HG03520 (cell line): ENCODE data around the gene RPS6KB2.
A peak's percentile ranks its signal among the peaks of the same experiment; 100 is the strongest.

ENCODE experiments used
- ATAC-seq: cut with Tn5 transposase; IDR thresholded peaks from one replicate; pipeline ENCODE4 v1.9.1; 2021; ENCODE audit warnings: mild to moderate bottlenecking, moderate library complexity; ENCODE audit not compliant: unreplicated experiment

RPS6KB2 gene

GRCh38 chr11:67428052-67429001, at the start of gene RPS6KB2:
Gene RPS6KB2, plus strand, starts transcription at chr11:67428494. Its CDS starts 52 bp downstream, at chr11:67428546.
- ATAC-seq = peak; percentile 69

DNA sequence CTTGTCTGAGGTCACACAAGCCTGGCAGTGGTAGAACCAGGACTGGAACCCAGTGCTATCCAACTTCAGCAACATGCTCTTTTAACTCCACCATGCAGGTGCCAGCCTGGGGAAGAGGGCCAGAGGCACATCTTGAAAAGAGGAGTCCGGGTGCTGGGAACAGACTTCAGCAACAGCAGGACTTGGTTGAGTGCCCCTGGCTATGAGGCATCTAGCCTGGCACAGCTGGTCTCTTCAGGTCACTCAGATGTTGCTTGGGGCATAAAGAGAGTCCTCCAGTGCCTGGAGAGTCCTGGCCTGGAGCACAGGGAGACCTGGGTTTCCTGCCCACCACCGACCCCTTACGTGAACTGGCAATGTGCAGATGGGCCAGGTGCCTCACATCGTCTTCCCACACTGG, 49.8 kb upstream of the RPS6KB2 start:
- ATAC-seq = no peak

DNA sequence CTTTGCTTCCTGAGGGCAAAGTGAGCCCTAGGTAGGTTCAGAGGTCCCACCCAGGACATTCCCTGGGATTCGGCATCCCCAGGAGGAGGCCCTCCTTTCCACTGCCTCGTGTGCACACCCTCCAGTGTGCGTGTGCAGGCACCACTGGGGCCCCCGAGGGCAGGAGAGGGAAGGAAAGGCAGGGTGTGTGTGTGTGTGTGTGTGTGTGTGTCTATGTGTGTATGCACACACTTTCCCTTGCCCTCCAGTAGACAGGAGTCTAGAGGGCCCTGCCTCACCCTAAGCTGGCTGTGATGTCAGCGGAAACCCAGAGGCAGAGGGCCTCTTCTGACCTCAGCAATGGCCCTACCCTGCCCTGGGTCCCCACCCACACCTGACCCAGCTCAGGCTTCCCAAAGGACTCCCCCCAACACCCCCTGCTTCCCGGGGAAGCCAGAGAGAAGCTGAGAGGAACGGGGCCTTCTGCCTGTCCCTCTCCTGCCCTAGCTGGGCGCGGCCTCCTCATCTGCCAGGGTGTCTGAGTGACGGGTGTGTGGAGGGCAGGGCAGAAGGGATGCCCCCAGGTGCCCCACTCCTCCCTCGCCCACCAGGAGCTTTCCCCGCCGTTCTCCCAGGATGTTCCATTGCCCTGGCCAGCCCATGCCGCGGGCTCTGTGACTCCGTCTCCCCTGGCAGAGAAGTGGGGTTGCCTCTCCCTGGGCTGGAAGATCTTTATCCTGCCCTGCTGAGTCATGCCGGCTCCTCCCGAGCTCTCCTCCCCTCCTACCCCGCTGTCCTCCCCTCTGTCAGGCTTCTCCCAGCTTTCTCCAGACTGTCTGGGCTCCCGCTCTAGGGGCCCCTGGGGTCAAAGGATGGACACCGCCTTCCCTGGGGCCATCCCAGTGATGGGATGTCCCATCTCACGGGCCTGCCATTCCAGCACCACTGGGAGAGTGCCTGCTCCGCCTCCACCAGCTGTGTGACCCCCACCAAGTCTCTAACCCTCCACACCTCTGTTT, 48.9 kb upstream of the RPS6KB2 start:
- ATAC-seq = no peak

- ATAC-seq = no peak
Observed at GRCh38 chr11:67381244-67381972, 46.9 kb upstream of the RPS6KB2 start.

- no peak for ATAC-seq
Observed at GRCh38 chr11:67382276-67383136, 45.8 kb upstream of the RPS6KB2 start.

DNA sequence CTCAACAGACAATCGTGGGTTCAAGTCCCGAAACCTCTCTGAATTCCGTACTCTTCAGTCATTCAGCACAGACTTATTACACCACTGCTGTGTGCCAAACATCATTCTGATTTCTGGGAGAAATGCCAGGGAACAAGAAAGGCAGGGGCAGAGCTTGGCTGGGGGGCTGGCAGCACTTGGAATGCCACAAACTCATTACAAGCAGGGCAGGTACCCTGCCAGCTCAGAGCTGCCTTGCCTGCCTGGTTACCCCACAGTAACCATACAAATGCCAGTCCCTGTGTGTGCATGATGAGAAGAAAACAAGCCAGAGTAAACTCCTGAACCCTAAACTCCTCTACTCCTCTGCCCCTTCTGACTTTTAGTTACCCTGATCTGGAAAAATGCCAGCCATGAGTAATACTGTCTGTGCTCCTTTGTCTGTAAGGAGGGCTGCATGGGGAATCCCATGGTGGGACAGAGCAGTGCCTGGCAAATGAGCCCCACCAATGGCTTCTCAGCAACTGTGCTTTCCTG, 43.4 kb upstream of the RPS6KB2 start:
- ATAC-seq = no peak

- no peak for ATAC-seq
Observed at GRCh38 chr11:67387069-67387468, 41.2 kb upstream of the RPS6KB2 start.

DNA sequence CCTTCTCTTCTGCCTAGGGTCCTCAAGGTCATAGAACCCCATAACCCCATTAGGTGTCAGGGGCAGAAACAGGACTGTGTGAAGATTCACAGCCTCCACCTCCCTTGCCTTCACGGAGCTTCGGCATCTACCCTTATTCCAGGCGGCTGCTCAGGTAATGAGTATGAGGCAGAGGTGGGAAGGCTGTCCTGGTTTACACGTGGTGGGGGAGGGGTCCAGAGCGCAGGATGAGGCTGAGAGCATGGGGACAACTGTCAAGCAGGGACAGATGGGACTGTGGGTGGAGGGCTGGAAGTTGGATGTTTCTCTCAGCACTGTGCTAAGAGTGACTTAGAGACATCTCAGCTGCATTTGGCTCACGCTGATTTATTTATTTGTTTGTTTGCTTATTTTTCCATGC, 40.8 kb upstream of the RPS6KB2 start:
- ATAC-seq = no peak

DNA sequence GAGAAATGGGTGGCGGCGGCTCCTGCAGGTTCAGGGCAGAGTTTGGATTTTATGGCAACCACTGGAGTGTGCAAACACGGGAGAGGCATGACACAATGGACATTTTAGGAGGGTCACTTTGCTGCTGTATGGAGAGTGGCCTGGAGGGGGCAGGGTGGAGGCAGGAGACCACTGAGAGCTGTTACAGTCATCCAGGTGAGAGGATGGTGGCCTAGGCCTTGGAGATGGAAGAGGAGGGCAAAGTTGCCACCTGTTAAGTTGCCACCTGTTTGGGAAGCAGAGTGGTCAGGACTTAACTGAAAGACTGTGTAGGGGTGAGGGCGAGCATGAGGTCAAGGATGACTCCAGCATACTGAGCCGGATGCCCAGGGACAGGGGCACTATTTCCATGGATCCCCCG, 38.8 kb upstream of the RPS6KB2 start:
- ATAC-seq = no peak

DNA sequence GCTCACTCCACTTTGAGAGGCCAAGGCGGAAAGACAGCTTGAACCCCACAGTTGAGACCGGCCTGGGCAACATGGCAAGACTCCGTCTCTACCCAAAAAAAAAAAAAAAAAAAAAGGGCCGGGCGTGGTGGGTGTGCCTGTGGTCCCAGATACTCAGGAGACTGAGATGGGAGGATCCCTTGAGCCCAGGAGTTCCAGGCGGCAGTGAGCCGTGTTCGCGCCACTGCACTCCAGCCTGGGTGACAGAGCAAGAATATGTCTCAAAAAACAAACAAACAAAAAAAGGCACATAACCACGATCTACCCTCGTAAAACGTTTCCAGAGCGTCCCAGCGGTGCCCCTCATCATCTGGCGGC, 37.4 kb upstream of the RPS6KB2 start:
- no peak for ATAC-seq

DNA sequence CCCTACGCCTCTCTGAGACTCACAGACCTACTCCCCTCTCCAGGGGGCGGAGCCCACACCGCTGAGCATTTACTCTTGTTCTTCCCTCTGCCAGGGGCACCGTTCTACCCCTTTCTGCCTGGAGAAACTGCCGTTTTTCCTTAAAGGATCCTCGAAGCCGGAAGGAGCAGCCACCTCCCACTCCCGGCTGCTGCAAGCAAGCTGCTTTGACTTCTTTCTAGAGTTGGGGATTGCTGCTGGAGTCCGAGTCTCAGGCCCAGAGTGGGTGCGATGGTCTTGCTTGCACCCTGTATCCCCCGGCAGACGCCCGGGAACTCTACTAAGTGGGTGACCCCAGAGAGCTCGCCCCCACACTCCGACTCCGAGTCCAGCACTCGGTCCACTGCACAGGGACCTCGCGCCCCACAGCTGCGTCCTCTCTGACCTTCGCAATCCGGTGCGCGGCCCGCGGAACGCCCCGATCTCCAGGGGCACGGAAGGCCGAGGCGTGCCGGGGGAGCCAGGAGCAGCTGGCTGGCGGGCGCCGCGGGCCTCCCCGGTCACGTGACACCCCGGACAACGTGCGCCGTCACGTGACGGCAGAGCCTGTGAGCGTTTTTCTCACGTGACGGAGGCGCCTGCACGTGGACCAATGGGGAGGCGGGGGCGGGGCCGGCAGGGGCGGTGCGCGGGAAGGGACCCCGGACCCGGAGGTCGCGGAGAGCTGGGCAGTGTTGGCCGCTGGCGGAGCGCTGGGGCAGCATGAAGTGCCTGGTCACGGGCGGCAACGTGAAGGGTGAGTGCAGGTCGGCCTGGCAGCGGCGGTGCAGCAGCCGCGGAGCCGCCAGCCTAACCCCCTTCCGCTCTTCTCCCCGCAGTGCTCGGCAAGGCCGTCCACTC, 36.8 kb upstream of the RPS6KB2 start, which contains the start of gene RAD9A:
Gene RAD9A, plus strand, starts transcription at position 683 of the 879 bp plus-strand sequence. Its CDS starts 59 bp downstream, at position 742.
- peak; percentile 45 for ATAC-seq

DNA sequence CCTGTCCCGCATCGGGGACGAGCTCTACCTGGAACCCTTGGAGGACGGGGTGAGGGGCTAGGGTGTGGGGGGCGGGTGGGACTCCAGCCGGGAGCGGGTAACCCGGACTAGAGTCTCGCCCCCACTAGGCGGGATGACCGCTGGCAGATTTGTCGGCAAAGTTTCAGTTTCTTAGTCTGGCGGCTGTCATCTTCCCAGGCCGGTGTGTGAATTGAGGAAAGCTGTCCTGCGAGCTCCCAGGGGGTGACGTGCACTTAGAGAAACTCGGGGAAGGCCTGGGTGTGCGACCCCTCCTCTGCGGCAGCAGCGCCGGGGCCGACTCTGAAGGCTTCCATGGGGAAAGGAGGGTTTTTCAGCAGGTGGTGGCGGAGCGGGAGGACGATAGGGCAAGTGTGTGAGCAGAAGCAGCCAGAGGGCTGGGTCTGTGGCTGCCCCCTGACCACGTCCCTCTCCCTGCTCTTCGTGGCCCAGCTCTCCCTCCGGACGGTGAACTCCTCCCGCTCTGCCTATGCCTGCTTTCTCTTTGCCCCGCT, 36.0 kb upstream of the RPS6KB2 start:
- ATAC-seq = no peak

- no peak for ATAC-seq
Observed at GRCh38 chr11:67393437-67393836, 34.9 kb upstream of the RPS6KB2 start.

GRCh38 chr11:67393990-67394389, 34.3 kb upstream of the RPS6KB2 start:
- ATAC-seq = no peak

GRCh38 chr11:67395555-67396258, 32.6 kb upstream of the RPS6KB2 start:
- ATAC-seq = no peak

DNA sequence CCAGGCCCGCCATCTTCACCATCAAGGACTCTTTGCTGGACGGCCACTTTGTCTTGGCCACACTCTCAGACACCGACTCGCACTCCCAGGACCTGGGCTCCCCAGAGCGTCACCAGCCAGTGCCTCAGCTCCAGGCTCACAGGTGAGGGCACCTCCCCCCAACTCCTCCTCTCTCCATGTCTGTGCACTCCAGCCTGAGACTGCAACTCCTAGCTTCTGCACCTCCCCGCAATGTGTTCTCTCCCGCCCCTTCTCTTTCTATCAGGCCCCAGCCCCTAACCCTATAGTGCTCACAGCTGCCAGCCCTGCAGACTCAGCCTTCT, 32.1 kb upstream of the RPS6KB2 start:
- ATAC-seq = no peak

DNA sequence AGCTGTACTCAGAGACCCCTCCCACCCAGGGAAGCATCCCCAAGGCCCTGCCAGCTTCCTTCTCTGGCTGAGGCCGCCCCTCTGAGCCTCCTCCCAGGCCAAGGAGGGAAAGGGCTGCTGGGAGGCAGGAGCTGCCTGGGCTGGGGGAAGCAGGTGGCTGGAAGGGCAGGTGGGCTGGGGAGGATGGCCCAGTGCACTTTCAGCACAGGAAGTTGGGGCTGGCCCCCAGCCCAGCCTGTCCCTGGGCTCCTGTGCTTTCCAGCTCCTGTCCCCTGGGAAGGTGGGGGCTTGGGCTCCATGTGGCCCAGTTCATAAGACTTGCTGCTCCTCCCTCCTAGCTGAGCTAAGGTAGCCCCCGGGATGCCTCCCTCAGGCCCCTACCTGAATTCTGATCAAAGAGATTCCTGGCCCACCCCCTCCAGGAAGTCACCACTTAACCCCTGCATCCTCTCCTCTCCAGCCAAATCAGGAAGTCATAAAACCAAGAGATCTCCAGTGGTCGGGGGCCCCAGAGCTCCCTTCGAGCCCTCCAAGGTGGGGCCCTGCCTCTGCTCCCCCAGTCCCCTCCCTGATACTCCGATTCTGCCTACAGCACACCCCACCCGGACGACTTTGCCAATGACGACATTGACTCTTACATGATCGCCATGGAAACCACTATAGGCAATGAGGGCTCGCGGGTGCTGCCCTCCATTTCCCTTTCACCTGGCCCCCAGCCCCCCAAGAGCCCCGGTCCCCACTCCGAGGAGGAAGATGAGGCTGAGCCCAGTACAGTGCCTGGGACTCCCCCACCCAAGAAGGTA, 31.5 kb upstream of the RPS6KB2 start:
- ATAC-seq = no peak
